ENCODE measurements around the gene CPA4.

The CPA4 gene

GRCh38 chr7:130266258-130266960, 26.6 kb upstream of the CPA4 start, which contains the start of gene CPA2:
Gene CPA2 (plus strand): TSS chr7:130266863. CDS start chr7:130266882, 19 bp downstream.
- no peak within 1 kb of the TSS for H3K4me3 ChIP-seq (ENCODE audit: low read depth in 1 of 2, low read length in 2 of 2)
- peaks cover 14 to 28% of the 10 kb centered on the region in 2 donors for H3K4me1 ChIP-seq (ENCODE audit: control insufficient read depth in 1 of 2, insufficient read depth in 2 of 2, low read length in 2 of 2)
- no peaks in the 10 kb centered on the region for H3K36me3 ChIP-seq (ENCODE audit: control insufficient read depth in 1 of 2, insufficient read depth in 2 of 2, low read length in 2 of 2)
- no peak within 1 kb of the TSS for H3K27ac ChIP-seq (ENCODE audit: low read depth, low read length)
- no peaks in the 10 kb centered on the region for H3K27me3 ChIP-seq (ENCODE audit: control insufficient read depth in 1 of 2, insufficient read depth in 2 of 2, low read length in 2 of 2)
- H3K9me3 ChIP-seq (ENCODE audit: control insufficient read depth in 1 of 2, low read length in 2 of 2): no peaks in the 10 kb centered on the region
- H3K9ac ChIP-seq (ENCODE audit: low read depth in 1 of 2, low read length in 2 of 2): no peak within 1 kb of the TSS

GRCh38 chr7:130266961-130267321, 26.0 kb upstream of the CPA4 start:
- H3K27me3 ChIP-seq (ENCODE audit: control insufficient read depth in 1 of 2, insufficient read depth in 2 of 2, low read length in 2 of 2): no peaks in the 10 kb centered on the region
- no peaks in the 10 kb centered on the region for H3K36me3 ChIP-seq (ENCODE audit: control insufficient read depth in 1 of 2, insufficient read depth in 2 of 2, low read length in 2 of 2)
- no peak overlapping the region for H3K27ac ChIP-seq (ENCODE audit: low read depth, low read length)
- no peak overlapping the region for H3K9ac ChIP-seq (ENCODE audit: low read depth in 1 of 2, low read length in 2 of 2)
- H3K4me3 ChIP-seq (ENCODE audit: low read depth in 1 of 2, low read length in 2 of 2): no peak overlapping the region
- no peaks in the 10 kb centered on the region for H3K9me3 ChIP-seq (ENCODE audit: control insufficient read depth in 1 of 2, low read length in 2 of 2)
- H3K4me1 ChIP-seq (ENCODE audit: control insufficient read depth in 1 of 2, insufficient read depth in 2 of 2, low read length in 2 of 2): peaks cover 14 to 28% of the 10 kb centered on the region in 2 donors

GRCh38 chr7:130268463-130269317, 24.3 kb upstream of the CPA4 start:
- peaks cover 14 to 28% of the 10 kb centered on the region in 2 donors for H3K4me1 ChIP-seq (ENCODE audit: control insufficient read depth in 1 of 2, insufficient read depth in 2 of 2, low read length in 2 of 2)

GRCh38 chr7:130269318-130269694, 23.7 kb upstream of the CPA4 start:
- no peaks in the 10 kb centered on the region for H3K36me3 ChIP-seq (ENCODE audit: control insufficient read depth in 1 of 2, insufficient read depth in 2 of 2, low read length in 2 of 2)
- no peaks in the 10 kb centered on the region for H3K27me3 ChIP-seq (ENCODE audit: control insufficient read depth in 1 of 2, insufficient read depth in 2 of 2, low read length in 2 of 2)
- no peak overlapping the region for H3K27ac ChIP-seq (ENCODE audit: low read depth, low read length)
- no peak overlapping the region for H3K4me3 ChIP-seq (ENCODE audit: low read depth in 1 of 2, low read length in 2 of 2)
- H3K9ac ChIP-seq (ENCODE audit: low read depth in 1 of 2, low read length in 2 of 2): no peak overlapping the region
- peaks cover 14 to 28% of the 10 kb centered on the region in 2 donors for H3K4me1 ChIP-seq (ENCODE audit: control insufficient read depth in 1 of 2, insufficient read depth in 2 of 2, low read length in 2 of 2)
- no peaks in the 10 kb centered on the region for H3K9me3 ChIP-seq (ENCODE audit: control insufficient read depth in 1 of 2, low read length in 2 of 2)

More at GRCh38 chr7:130268463-130269317, 24.3 kb upstream of the CPA4 start:
- Histone ChIP-seq H3K9me3 (ENCODE audit: control insufficient read depth in 1 of 2, low read length in 2 of 2) (no peaks in the 10 kb centered on the region), H3K9ac (ENCODE audit: low read depth in 1 of 2, low read length in 2 of 2) (no peak overlapping the region), H3K27me3 (ENCODE audit: control insufficient read depth in 1 of 2, insufficient read depth in 2 of 2, low read length in 2 of 2) (no peaks in the 10 kb centered on the region), H3K4me3 (ENCODE audit: low read depth in 1 of 2, low read length in 2 of 2) (no peak overlapping the region), H3K36me3 (ENCODE audit: control insufficient read depth in 1 of 2, insufficient read depth in 2 of 2, low read length in 2 of 2) (no peaks in the 10 kb centered on the region), H3K27ac (ENCODE audit: low read depth, low read length) (no peak overlapping the region)

GRCh38 chr7:130270947-130271800, 21.8 kb upstream of the CPA4 start:
- H3K27ac ChIP-seq (ENCODE audit: low read depth, low read length): no peak overlapping the region
- H3K36me3 ChIP-seq (ENCODE audit: control insufficient read depth in 1 of 2, insufficient read depth in 2 of 2, low read length in 2 of 2): no peaks in the 10 kb centered on the region

GRCh38 chr7:130272381-130273080, 20.4 kb upstream of the CPA4 start:
- Histone ChIP-seq H3K9ac (ENCODE audit: low read depth in 1 of 2, low read length in 2 of 2) (no peak overlapping the region), H3K9me3 (ENCODE audit: control insufficient read depth in 1 of 2, low read length in 2 of 2) (no peaks in the 10 kb centered on the region)

More at GRCh38 chr7:130270947-130271800, 21.8 kb upstream of the CPA4 start:
- H3K9ac ChIP-seq (ENCODE audit: low read depth in 1 of 2, low read length in 2 of 2): no peak overlapping the region
- H3K9me3 ChIP-seq (ENCODE audit: control insufficient read depth in 1 of 2, low read length in 2 of 2): no peaks in the 10 kb centered on the region
- no peaks in the 10 kb centered on the region for H3K27me3 ChIP-seq (ENCODE audit: control insufficient read depth in 1 of 2, insufficient read depth in 2 of 2, low read length in 2 of 2)
- peaks cover 14 to 19% of the 10 kb centered on the region in 2 donors for H3K4me1 ChIP-seq (ENCODE audit: control insufficient read depth in 1 of 2, insufficient read depth in 2 of 2, low read length in 2 of 2)
- H3K4me3 ChIP-seq (ENCODE audit: low read depth in 1 of 2, low read length in 2 of 2): no peak overlapping the region

GRCh38 chr7:130273081-130273932, 19.7 kb upstream of the CPA4 start:
- no peaks in the 10 kb centered on the region for H3K9me3 ChIP-seq (ENCODE audit: control insufficient read depth in 1 of 2, low read length in 2 of 2)
- H3K9ac ChIP-seq (ENCODE audit: low read depth in 1 of 2, low read length in 2 of 2): no peak overlapping the region
- H3K27me3 ChIP-seq (ENCODE audit: control insufficient read depth in 1 of 2, insufficient read depth in 2 of 2, low read length in 2 of 2): no peaks in the 10 kb centered on the region
- no peak overlapping the region for H3K27ac ChIP-seq (ENCODE audit: low read depth, low read length)
- no peak overlapping the region for H3K4me3 ChIP-seq (ENCODE audit: low read depth in 1 of 2, low read length in 2 of 2)
- H3K4me1 ChIP-seq (ENCODE audit: control insufficient read depth in 1 of 2, insufficient read depth in 2 of 2, low read length in 2 of 2): peaks cover 0 to 1% of the 10 kb centered on the region in 2 donors
- no peaks in the 10 kb centered on the region for H3K36me3 ChIP-seq (ENCODE audit: control insufficient read depth in 1 of 2, insufficient read depth in 2 of 2, low read length in 2 of 2)

More at GRCh38 chr7:130272381-130273080, 20.4 kb upstream of the CPA4 start:
- Histone ChIP-seq H3K4me1 (ENCODE audit: control insufficient read depth in 1 of 2, insufficient read depth in 2 of 2, low read length in 2 of 2) (peaks cover 4 to 7% of the 10 kb centered on the region in 2 donors), H3K27me3 (ENCODE audit: control insufficient read depth in 1 of 2, insufficient read depth in 2 of 2, low read length in 2 of 2) (no peaks in the 10 kb centered on the region), H3K36me3 (ENCODE audit: control insufficient read depth in 1 of 2, insufficient read depth in 2 of 2, low read length in 2 of 2) (no peaks in the 10 kb centered on the region), H3K4me3 (ENCODE audit: low read depth in 1 of 2, low read length in 2 of 2) (no peak overlapping the region), H3K27ac (ENCODE audit: low read depth, low read length) (no peak overlapping the region)

- H3K9ac ChIP-seq (ENCODE audit: low read depth in 1 of 2, low read length in 2 of 2): no peak overlapping the region
- no peaks in the 10 kb centered on the region for H3K36me3 ChIP-seq (ENCODE audit: control insufficient read depth in 1 of 2, insufficient read depth in 2 of 2, low read length in 2 of 2)
- H3K4me3 ChIP-seq (ENCODE audit: low read depth in 1 of 2, low read length in 2 of 2): no peak overlapping the region
- no peak overlapping the region for H3K27ac ChIP-seq (ENCODE audit: low read depth, low read length)
- no peaks in the 10 kb centered on the region for H3K4me1 ChIP-seq (ENCODE audit: control insufficient read depth in 1 of 2, insufficient read depth in 2 of 2, low read length in 2 of 2)
- H3K27me3 ChIP-seq (ENCODE audit: control insufficient read depth in 1 of 2, insufficient read depth in 2 of 2, low read length in 2 of 2): no peaks in the 10 kb centered on the region
- no peaks in the 10 kb centered on the region for H3K9me3 ChIP-seq (ENCODE audit: control insufficient read depth in 1 of 2, low read length in 2 of 2)
These were observed 19.1 kb upstream of the CPA4 start for GRCh38 chr7:130273933-130274255.

- no peak overlapping the region for H3K4me3 ChIP-seq (ENCODE audit: low read depth in 1 of 2, low read length in 2 of 2)
- H3K27ac ChIP-seq (ENCODE audit: low read depth, low read length): no peak overlapping the region
- no peaks in the 10 kb centered on the region for H3K36me3 ChIP-seq (ENCODE audit: control insufficient read depth in 1 of 2, insufficient read depth in 2 of 2, low read length in 2 of 2)
- no peaks in the 10 kb centered on the region for H3K27me3 ChIP-seq (ENCODE audit: control insufficient read depth in 1 of 2, insufficient read depth in 2 of 2, low read length in 2 of 2)
- no peak overlapping the region for H3K9ac ChIP-seq (ENCODE audit: low read depth in 1 of 2, low read length in 2 of 2)
- no peaks in the 10 kb centered on the region for H3K9me3 ChIP-seq (ENCODE audit: control insufficient read depth in 1 of 2, low read length in 2 of 2)
- H3K4me1 ChIP-seq (ENCODE audit: control insufficient read depth in 1 of 2, insufficient read depth in 2 of 2, low read length in 2 of 2): no peaks in the 10 kb centered on the region
These were observed 18.7 kb upstream of the CPA4 start for GRCh38 chr7:130274296-130274695.

Measured in duodenal mucosa (tissue), 2 donors.